GM18870 (cell line): ENCODE measurements around the gene LRRC59.

Experiments used
- ATAC-seq: cut with Tn5 transposase; IDR thresholded peaks from one replicate; pipeline ENCODE4 v1.9.1; 2021; ENCODE audit warnings: moderate library complexity; ENCODE audit not compliant: unreplicated experiment

The LRRC59 gene

DNA sequence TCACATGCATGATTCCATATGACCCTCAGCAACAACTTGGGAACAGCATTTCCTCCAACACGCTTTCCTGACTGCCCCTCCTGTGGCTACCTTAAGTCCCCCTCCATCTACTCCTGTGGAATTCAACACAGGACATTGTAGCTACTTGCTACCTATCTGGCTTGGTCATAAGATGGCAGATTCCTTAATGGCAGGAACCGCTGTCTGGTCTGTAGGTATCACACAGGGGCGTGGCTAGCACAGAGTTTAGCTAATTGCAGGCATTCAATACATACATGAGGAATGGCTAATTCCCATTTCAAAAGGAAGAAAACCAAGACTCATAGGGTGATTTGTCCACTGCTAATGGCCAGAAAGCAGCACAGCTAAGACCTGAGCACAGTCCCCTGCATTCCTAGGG is 8.6 kb downstream of the LRRC59 start:
- ATAC-seq, result no peak

DNA sequence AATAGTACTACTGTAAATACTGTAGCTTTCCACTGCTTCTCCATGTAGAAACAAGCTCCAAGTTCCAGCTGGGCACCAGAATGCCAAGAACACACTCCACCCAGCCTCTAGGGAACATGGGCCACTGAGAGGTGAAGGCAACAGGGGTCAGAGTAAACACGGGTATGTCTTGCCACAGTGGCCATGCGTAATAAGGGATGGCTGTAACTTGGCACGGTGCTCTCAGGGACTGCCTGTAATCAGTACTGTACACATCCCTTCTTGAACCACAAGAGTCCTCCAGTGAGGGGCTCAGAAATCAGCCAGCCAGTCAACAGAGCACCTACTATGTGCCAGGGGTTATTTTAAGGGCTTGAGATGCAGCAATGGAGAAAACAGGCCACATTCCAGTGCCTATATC is 10.8 kb downstream of the LRRC59 start:
- ATAC-seq, result no peak

DNA sequence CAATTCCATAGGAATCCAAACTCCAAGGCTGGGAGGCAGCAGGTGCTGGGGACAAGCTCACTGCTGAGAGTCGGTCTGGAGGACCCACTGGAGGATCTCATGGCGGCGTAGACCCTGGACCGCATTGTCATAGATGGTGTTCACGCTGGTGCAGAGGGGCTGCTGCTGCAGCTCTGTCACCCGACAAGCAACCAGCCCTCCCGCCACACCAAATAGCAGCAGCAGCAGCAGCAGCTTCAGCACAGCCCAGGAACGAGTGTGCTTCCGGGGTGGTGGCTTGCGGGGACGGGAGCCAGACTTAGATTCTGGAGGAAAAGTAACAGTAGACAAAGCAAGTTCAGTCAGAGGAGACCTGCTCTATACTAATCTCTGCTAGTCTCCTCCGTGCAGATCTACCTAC is 14.4 kb downstream of the LRRC59 start:
- no peak for ATAC-seq

DNA sequence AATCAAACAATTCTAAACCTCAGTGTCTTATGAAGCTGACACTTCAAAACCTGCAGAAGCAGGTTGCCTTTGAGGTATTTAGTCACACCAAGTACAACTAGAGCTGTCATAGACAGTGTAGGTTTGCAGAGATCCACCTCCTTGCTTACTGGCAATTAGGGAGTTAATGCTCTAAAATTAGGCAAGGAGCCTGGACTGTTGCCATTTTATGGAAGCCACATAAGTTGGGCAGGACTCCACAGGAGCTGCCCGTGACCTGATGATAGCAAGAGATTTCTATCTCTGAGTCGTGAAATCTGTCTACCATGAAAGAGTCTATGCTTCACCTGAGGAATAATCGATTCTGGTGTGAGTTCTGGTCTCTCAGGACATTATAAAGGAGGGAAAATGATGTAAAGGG is 15.4 kb downstream of the LRRC59 start:
- ATAC-seq, result no peak

DNA sequence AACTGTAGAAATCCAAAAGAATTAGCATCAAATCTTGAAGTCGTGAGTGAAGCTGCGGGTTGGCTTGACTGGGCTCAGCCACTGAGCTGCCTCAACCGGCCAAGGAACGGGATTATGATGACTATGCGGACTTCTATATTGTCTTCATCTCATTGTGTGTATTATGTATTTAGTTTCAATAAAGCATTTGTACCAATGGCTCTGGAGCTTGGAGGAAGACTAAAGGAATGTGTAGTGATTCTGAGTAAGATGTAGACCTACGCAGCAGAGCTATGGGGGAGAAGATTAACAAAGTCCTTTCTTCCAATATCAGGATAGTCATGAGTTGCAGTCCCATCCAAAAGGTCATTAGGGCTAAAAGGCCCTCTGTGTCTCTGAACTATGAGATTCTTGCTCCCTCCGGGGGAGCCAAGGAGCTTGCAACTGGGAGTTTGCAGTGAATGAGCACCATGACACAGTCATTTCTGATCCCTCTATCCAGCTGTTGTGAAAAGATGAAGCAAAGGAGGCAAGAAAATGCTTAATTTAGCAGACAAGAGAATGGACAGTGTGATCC is 16.0 kb downstream of the LRRC59 start:
- ATAC-seq, result no peak

DNA sequence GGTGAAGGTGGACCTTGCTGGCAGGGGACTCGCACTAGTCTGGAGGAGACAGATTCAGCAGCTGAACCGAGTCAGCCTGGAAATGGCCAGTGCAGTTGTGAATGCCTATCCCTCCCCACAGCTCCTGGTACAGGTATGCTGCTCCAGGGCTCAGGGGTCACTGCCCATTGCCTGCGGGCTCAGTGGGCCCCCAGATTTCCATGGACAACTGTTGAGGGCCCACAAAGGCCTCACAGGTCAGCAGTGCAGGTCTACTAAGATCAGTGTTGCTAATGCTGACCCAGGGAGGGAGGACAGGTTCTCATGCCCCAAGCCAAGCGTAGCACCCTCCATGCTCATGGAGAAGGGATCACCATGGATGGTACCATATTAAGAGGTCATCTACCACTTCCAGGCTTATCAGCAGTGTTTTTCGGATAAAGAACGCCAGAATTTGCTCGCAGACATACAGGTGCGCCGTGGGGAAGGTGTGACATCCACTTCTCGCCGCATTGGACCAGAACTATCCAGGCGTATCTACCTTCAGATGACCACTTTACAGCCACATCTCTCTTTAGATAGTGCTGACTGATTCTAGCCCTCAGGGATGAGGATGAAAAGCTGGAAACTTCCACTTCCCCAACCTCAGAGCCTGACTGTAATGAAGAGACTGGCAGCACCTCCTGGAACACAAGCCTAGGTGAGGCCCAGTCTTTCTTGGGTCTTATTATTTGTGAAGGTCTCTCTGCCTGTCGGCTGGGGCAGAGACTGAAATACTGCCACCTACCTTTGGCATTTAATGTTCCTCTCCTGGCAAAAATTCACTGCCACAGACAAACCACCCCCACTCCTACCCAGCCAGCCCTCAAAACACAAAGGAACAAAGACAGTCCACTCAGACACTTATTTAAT is 16.7 kb downstream of the LRRC59 start:
- ATAC-seq, result no peak

DNA sequence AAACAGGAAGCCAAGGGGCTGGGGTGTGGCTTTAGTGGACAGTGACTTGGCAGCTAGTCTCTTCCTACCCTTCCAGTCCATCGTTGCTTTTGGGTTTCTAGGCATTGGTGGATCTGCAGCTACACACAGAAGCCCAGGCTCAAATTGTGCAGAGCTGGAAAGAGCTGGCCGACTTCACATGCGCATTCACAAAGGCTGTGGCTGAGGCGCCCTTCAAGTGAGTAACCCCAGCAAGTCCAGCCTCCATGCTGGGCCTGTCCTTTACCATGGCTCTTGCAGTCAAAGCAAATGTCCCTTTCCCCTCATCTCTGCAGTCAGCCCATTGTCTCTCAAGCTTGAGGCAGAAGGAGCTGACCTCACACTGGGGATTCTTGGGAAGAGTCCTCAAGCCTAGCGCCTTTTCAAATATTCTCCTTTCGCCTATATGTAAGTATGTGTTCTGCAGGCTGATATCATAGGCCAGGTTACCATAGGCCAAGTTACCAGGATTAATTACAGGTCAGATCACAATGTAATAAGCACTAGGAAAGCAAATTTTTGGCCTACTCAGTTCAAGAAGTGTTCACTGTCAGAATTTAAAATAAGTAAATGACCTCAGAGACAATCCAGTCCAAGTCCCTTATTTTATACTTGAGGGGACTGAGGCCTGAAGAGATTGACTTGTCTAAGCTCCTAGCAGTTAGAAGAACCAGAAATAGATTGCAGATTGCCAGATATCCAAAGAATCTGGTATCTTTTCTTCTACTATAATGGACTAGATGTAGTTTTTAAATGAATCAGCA is 17.8 kb downstream of the LRRC59 start:
- ATAC-seq, result no peak

DNA sequence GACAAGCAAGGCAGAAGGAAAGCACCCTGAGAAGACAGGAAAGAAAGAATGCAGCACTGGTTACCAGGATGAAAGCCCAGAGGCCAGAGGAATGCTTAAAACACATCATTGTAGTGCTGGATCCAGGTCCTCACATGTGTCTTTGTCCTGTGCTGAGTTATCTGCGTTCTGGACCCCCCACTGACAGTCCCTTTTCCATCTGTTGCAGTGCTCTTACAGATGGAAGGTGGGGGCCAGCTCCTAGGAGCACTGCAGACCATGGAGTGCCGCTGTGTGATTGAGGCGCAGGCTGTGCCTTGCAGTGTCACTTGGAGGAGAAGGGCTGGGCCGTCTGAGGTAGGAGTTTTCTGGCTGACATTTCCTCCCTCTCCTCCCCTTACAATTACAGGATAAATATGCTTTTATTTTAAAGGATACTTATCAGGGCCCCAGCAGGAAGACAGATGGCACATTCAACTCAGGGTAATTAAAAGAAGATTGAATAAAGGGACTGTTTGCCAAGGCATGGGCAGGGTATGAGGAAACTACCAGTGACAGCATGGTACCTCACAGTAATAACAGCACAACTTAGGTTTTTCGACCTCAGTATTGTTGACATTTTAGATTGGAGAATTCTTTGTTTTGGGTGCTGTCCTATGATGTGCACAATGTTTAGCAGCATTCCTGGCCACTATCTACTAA is 21.3 kb downstream of the LRRC59 start:
- ATAC-seq, result no peak

DNA sequence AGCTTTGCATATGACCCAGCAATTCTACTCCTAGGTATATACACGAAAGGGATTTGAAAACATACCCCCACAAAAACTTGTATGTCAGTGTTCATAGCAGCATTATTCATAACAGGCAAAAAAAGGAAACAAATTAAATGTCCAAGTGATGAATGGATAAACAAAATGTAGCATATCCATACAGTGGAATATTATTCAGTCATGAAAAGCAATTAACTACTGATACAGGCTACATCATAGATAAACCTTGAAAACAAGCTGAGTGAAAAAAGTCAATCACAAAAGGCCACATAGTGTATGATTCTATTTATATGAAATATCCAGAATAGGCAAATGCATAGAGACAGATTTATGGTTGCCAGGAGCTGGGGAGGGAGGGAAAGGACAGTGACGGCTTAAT is 23.6 kb downstream of the LRRC59 start:
- no peak for ATAC-seq

DNA sequence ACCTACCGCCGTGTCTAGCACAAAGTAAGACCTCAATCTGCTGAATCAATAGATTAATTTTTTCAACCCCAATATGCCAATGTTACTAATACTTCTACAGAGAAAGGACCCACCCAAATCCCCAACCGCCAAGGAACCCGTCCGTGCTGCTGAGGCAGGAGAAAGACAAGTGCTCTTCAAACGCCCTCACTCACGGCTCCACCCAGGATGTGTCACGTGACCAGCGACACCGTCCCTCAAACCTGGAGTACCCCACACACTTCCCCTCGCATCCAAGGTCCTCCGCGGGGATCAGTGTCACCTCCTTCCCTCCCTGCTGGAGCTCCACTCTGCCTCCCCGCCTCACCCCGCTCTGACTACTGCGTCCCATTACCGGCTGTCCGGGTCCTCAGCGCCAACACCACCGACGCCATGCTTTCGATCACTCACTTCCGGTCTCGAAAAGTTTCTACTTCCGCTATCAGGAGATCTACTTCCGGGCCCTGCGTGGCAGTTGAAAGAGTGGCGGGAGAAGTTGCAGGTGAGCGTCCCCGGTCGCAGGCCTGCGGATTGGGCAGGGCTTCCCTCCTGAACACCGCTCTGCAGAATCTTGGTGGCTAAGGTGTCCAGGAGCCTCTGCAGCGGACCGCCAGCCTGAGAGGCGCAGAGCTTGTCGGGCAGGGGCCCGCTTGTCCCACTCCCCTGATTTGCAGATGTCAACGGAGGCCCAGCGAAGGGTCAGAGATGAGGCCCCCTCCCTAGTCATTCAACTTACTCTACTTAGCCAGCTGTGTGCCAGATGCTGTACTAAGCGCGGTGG is 24.4 kb downstream of the LRRC59 start, which contains the start of the genes EME1 and MRPL27:
Gene EME1, plus strand, starts transcription at position 472 of the 799 bp plus-strand sequence. CDS start 1,980 bp downstream, outside the sequence.
Gene MRPL27, minus strand, starts transcription at position 427 of the 799 bp plus-strand sequence. Its CDS starts 14 bp downstream, at position 413.
- ATAC-seq, result peak; percentile 79

DNA sequence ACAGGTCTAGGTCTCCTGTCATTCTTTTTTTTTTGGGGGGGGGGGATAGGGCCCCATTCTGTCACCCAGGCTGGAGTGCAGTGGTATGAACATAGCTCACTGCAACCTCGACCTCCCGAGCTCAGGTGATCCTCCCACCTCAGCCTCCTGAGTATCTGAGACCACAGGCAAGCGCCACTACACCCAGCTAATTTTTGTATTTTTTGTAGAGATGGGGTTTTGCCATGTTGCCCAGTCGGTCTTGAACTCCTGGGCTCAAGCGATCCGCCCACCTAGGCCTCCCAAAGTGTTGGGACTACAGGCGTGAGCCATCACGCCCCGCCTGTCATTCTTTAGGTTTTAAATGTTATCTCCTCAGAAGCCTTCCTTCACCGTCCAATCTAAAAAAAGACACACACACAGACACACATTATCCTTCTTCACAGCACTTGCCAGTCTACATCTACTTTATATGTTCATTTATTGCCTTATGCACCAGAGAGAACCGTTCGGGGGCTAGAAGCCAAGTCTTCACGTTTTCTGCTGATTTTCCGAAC is 25.0 kb downstream of the LRRC59 start:
- ATAC-seq, result no peak

DNA sequence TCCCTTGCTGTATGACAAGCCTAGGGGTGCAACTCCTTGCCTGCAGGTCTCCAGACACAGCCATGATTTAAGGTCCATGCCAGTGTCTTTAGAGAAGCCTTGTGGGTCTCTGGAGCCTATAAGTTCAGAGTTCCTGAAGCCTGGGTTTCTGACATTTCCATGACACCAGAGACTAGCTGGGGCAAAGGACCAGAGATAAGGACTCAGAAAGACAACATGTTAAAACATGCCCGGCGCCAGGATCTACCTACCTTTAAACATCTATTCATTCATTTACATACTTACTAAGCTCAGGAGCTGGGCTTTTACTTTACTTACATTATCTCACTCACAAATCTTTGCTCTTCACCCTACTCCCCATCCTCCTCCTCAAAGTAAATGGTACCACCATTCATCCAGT is 25.8 kb downstream of the LRRC59 start:
- ATAC-seq, result no peak

DNA sequence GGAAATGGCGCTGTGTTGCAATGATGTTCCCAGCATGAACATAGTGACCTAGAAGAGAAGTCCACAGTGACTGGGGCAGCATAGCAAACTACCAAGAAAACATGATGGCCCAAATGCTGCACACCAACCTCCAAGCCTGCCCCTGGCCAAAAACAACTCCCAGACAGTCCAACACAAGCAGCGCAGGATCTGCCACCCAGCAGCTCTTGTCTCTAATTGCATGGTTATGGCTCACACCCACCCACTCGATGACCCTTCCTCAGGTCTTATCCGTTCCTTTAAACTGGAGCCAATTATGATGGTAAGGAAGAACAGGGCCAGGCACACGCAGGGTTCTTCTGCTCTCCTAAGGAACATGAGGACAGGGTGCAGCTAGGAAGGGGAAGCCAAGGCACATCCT is 27.3 kb downstream of the LRRC59 start:
- no peak for ATAC-seq

DNA sequence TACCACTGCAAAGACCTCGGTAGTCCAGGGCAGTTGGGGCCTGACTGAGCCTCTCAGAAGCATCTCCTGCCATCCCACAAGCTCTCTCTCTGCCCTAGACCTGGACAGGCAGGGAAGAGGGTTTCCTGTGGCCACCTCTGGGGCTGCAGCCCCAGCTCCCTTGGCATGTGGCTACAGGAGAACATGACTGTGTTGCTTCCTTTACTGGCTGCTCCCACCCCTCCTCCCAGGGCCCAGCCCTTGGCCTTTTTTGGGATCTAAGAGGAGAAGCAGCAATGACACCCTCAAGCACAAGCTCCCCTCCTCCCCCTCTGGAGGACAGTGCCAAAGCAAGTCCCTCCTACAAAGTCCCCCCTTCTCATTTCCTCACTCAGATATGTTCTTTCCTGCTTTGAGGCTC is 29.9 kb downstream of the LRRC59 start:
- ATAC-seq, result no peak

DNA sequence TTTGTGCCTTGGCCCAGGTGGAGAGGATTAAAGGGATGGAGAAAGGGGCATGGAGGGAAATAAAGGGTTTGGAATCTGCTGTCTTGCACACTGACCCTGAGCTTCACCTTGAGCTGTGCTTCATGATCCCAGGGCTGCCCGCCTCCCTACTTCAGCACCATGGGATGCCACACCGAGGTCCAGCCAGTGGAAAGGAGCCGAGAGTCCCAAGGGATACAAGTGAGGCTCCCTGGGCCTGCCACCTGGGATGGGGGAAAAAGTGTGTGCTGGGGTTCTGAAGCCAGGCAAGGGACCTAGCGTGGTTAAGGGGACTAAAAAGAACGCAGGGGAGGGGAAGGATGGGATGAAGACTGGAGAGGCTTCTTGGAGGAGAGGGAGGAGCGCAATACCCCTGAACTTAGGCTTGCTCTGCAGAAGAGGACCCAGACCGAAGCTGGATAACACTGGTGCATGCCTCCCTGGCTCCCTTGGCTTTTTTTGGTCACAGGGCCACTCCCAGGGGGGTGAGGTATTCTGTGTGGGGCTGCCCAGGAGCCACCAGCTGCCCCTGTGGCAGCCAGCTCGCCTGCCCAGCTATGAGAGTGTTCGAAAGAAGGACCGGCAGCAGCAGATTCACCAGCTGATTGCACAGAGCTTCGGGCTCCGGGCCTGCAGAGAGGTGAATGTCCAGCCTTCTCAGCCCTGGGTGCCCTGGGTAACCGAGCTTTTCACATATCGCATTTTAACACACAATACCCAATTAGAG is 31.5 kb downstream of the LRRC59 start:
- ATAC-seq, result no peak

DNA sequence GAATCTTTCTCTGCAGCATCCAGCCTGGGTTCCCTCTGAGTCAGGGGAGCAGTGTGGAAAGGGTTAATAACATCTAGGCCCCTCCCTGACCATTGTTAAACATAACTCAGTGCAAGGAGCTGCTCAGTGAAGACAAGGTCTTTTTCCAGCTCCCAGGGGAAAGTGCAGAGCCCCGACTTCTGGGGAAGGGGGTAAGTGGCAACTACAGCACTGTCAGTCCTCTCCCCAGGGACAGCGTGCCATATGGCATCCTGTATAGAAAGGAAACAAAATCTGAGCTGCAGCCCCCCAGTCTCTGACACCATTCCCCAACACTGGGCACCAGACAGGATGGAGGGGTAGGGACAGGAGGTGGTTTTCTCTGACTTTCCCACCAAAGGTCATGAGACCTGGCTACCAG is 32.2 kb downstream of the LRRC59 start:
- no peak for ATAC-seq

DNA sequence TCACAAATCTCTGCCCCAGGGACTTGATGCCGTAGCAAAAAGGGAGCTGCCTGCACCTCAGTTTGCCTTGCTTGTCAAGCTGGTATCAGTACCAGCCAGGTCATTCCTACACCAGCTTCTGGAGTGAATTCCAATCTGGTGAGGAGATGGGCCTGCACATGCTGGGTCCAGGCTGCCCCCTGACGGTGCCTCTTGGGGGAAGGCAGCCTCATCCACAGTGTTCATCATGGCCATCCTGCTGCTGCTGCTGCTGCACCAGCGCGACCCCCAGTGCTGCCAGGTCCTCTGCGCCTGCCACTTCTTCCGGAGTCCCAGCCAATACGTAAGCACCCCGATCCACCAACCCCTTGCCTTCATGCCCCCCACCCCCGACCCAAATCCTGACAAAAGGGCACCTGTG is 32.6 kb downstream of the LRRC59 start:
- ATAC-seq, result no peak

DNA sequence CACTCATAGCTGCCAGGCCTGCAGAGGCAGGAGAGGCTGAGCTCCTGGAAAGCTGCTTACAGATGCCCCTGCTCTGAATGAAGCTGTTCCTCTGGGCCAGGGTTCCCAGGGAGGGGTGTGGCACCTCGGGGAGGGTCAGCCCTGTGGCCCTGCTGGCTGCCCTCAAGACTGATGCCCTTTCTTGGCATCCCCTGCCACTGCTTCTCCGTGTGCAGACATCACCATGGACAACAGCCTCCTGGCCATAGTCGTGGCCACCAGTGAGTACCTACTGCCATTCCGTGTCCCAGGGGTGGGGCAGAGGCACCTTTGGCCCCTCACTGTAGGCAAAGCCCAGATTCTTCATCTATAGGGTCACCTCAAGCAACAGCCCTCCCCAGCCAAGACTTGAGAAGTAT is 33.3 kb downstream of the LRRC59 start:
- ATAC-seq, result no peak
